Measurements from ENCODE around the gene SLC25A19. TPM values are rescaled to one million over a fixed set of nuclear protein-coding genes. Genes with fewer than 3 reads are reported as not detected.
A peak's percentile ranks its signal among the peaks of the same experiment; 100 is the strongest.

The SLC25A19 gene
- total RNA-seq: 5.2 TPM
- 10.1 TPM for polyA plus RNA-seq

DNA sequence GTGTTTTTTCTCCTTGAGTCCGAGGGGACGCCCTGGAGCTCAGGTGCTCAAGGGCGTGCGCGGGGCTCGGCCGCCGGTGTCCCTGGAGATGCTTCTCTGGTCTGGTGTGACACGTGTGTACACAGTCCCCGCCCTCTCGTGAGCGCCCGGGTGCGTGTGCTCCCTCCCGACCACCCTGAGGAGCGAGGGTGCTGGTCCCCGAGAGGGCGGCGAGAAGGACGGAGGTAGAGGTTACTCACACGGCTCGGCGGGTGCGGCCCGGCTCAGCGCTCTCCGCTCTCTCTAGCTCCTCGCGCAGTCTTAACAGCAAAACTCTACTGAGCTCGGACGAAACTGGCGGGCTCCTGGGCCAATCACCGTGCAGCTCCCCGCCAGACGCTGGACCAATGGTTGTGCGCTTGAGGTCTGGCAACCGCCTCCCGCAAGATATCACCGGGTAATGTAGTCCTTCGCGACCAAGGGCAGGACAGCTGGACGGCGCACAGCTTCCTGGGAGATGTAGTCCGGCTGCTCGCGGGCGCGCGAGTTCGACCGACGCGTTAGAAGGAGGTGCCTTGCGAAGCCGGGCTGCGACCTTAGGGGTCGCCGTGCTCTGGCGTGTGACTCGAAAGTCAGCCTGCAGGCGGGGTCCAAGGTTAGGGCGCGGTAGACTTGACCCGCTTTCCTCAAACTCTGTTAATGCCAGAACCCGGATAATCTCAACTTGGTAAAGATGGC lies at the start of gene SLC25A19:
SLC25A19 (minus strand) TSS at position 319 of the 717 bp plus-strand sequence. CDS start 2,669 bp downstream, outside the sequence.
- Histone ChIP-seq H3K36me3 (ENCODE audit: insufficient read depth) (no peaks in the 10 kb centered on the region), H3K27ac (ENCODE audit: low read depth) (peak within 1 kb of the TSS; percentile 89), H3K4me3 (ENCODE audit: low read depth, low read length) (peak within 1 kb of the TSS; percentile 52), H3K4me1 (ENCODE audit: insufficient read depth) (no peaks in the 10 kb centered on the region)
- peak; percentile 95 for DNase-seq (ENCODE audit: extremely low spot score)
- WGBS: under 1% methylated on average over 65 of the region's 65 CpGs

DNA sequence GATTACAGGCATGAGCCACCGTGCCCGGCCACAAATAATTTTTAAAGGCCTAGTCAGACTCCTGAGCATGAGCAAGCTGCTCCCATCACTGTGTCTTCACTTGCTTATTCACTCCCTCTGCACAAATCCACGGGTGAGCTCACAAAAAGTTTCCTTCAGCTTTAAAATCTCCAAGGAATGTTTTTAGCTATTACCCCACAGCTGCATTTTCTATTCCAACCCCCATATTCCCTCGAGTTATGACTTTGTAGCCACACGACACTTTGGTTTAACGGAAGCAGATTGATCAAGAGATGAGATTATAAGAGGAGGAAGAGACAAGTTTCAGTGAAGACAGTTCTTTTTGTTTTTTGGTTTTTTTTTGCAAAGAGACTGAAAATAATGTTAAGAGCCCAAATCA lies 49.1 kb upstream of the SLC25A19 start:
- no peak overlapping the region for H3K27ac ChIP-seq (ENCODE audit: low read depth)
- 43% methylated on average over 6 of the region's 6 CpGs for WGBS
- no peaks in the 10 kb centered on the region for H3K4me1 ChIP-seq (ENCODE audit: insufficient read depth)
- H3K4me3 ChIP-seq (ENCODE audit: low read depth, low read length): no peak overlapping the region
- no peak for DNase-seq (ENCODE audit: extremely low spot score)
- H3K36me3 ChIP-seq (ENCODE audit: insufficient read depth): no peaks in the 10 kb centered on the region

GRCh38 chr17:75335315-75335714 lies 46.1 kb upstream of the SLC25A19 start:
- H3K36me3 ChIP-seq (ENCODE audit: insufficient read depth): no peaks in the 10 kb centered on the region
- H3K4me3 ChIP-seq (ENCODE audit: low read depth, low read length): no peak overlapping the region
- no peak overlapping the region for H3K27ac ChIP-seq (ENCODE audit: low read depth)
- WGBS: 83% methylated on average over 3 of the region's 3 CpGs
- no peaks in the 10 kb centered on the region for H3K4me1 ChIP-seq (ENCODE audit: insufficient read depth)
- no peak for DNase-seq (ENCODE audit: extremely low spot score)

GRCh38 chr17:75334723-75335122 lies 45.5 kb upstream of the SLC25A19 start:
- no peak for DNase-seq (ENCODE audit: extremely low spot score)
- Histone ChIP-seq H3K27ac (ENCODE audit: low read depth) (no peak overlapping the region), H3K4me1 (ENCODE audit: insufficient read depth) (no peaks in the 10 kb centered on the region), H3K36me3 (ENCODE audit: insufficient read depth) (no peaks in the 10 kb centered on the region), H3K4me3 (ENCODE audit: low read depth, low read length) (no peak overlapping the region)
- 98% methylated on average over 3 of the region's 3 CpGs for WGBS

DNA sequence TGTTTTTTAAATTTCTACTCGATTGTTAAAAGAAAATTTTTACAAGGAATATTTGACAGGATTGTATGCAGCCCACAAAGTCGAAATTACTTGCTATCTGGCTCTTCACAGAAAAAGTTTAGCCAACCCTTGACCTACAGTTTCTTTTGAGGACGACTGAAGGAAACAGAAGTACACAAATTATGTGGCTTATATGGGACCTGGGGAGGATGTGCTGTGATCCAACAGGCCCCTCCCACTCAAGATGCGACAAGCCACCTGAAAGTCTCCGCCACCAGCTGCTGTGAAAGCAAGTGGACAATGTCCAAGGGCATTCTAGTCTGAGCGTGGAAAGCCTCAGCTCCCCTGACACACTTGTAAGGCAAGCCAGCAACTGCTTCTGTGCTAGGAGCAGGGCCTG lies 42.4 kb upstream of the SLC25A19 start:
- Histone ChIP-seq H3K27ac (ENCODE audit: low read depth) (no peak overlapping the region), H3K36me3 (ENCODE audit: insufficient read depth) (no peaks in the 10 kb centered on the region), H3K4me1 (ENCODE audit: insufficient read depth) (no peaks in the 10 kb centered on the region), H3K4me3 (ENCODE audit: low read depth, low read length) (no peak overlapping the region)
- WGBS: 78% methylated on average over 6 of the region's 6 CpGs
- DNase-seq (ENCODE audit: extremely low spot score): no peak

DNA sequence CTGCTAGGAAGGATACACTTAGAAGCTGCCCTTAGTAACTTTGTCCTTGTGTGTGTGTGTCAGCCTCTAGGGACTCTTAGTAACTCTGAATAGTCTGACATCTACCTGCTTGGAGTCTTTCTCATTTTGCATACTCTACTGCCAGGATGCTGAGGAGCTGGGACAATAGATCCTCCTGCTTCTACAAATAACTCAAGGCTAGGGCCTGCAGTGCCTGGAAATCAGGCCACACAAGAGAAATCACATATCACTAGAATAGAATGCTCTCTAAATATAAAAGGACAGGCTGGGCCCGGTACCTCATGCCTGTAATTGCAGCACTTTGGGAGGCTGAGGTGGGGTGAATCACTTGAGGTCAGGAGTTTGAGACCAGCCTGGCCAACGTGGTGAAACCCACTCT lies 38.5 kb upstream of the SLC25A19 start:
- no peak overlapping the region for H3K27ac ChIP-seq (ENCODE audit: low read depth)
- WGBS: 80% methylated on average over 2 of the region's 2 CpGs
- no peak overlapping the region for H3K4me3 ChIP-seq (ENCODE audit: low read depth, low read length)
- H3K36me3 ChIP-seq (ENCODE audit: insufficient read depth): no peaks in the 10 kb centered on the region
- DNase-seq (ENCODE audit: extremely low spot score): no peak
- H3K4me1 ChIP-seq (ENCODE audit: insufficient read depth): no peaks in the 10 kb centered on the region

DNA sequence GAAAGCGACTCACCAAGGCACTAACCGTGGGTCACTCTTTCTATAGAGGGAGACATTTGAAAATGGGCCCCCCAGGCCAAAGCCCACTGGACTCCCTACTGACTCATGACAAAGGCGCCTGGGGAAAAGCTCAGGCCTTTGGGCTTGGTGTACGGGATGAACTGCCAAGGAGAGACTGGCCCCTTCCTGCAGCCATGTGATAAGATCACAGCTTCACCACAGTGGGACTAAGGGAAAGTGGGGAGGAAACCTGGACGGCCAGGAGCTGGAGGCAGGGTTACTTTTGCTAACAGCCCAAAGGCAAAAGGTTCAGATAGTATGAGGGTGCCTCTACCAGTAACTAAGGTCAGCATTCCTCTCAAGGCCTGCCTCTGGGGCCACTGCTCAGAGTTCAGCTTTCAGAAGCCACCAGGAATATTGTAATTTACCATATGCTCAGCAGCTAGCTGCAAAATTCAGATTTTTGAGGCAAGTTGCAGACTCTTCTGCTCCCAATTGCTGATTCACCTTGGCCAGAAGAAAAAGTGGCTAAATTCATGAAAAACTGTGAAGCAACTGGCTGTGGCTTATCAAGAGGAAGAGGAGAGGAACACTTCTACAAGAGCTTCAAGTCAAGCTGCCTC lies 37.1 kb upstream of the SLC25A19 start:
- Histone ChIP-seq H3K27ac (ENCODE audit: low read depth) (no peak overlapping the region), H3K36me3 (ENCODE audit: insufficient read depth) (peaks cover 2% of the 10 kb centered on the region), H3K4me1 (ENCODE audit: insufficient read depth) (no peaks in the 10 kb centered on the region), H3K4me3 (ENCODE audit: low read depth, low read length) (no peak overlapping the region)
- 54% methylated on average over 5 of the region's 5 CpGs for WGBS
- no peak for DNase-seq (ENCODE audit: extremely low spot score)

- H3K4me1 ChIP-seq (ENCODE audit: insufficient read depth): no peaks in the 10 kb centered on the region
- no peak overlapping the region for H3K4me3 ChIP-seq (ENCODE audit: low read depth, low read length)
- peaks cover 3% of the 10 kb centered on the region for H3K36me3 ChIP-seq (ENCODE audit: insufficient read depth)
- 56% methylated on average over 7 of the region's 7 CpGs for WGBS
- DNase-seq (ENCODE audit: extremely low spot score): no peak
- H3K27ac ChIP-seq (ENCODE audit: low read depth): no peak overlapping the region
Observed at GRCh38 chr17:75325827-75326225, 36.6 kb upstream of the SLC25A19 start.

DNA sequence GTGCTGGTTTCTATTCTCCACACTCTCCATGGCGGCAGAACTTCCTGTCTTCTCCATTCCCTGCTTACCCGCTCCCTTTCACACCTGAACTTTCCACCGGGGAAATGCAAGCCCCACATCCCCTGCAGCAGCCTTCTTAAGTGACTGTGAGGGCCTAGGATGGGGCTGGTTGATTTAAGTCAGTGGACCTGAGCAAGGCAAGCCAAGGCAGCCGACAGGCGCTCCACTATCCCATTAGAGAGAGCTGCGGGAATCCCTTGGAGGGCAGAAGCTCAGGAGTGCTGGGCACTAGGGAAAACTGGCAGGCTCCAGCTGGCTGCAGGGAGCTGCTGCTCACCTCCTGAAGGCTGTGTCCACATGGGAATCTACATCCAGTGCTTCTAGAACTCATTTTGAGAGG lies 36.1 kb upstream of the SLC25A19 start:
- 84% methylated on average over 6 of the region's 6 CpGs for WGBS
- no peak overlapping the region for H3K4me3 ChIP-seq (ENCODE audit: low read depth, low read length)
- H3K27ac ChIP-seq (ENCODE audit: low read depth): no peak overlapping the region
- H3K36me3 ChIP-seq (ENCODE audit: insufficient read depth): peaks cover 5% of the 10 kb centered on the region
- H3K4me1 ChIP-seq (ENCODE audit: insufficient read depth): no peaks in the 10 kb centered on the region
- no peak for DNase-seq (ENCODE audit: extremely low spot score)

GRCh38 chr17:75321506-75321905 lies 32.3 kb upstream of the SLC25A19 start:
- DNase-seq (ENCODE audit: extremely low spot score): no peak
- WGBS: 89% methylated on average over 10 of the region's 10 CpGs
- H3K27ac ChIP-seq (ENCODE audit: low read depth): no peak overlapping the region
- peaks cover 6% of the 10 kb centered on the region for H3K36me3 ChIP-seq (ENCODE audit: insufficient read depth)
- no peaks in the 10 kb centered on the region for H3K4me1 ChIP-seq (ENCODE audit: insufficient read depth)
- H3K4me3 ChIP-seq (ENCODE audit: low read depth, low read length): no peak overlapping the region

- DNase-seq (ENCODE audit: extremely low spot score): no peak
- 86% methylated on average over 20 of the region's 20 CpGs for WGBS
- no peak overlapping the region for H3K27ac ChIP-seq (ENCODE audit: low read depth)
- H3K36me3 ChIP-seq (ENCODE audit: insufficient read depth): peaks cover 6% of the 10 kb centered on the region
- H3K4me3 ChIP-seq (ENCODE audit: low read depth, low read length): no peak overlapping the region
- no peaks in the 10 kb centered on the region for H3K4me1 ChIP-seq (ENCODE audit: insufficient read depth)
Observed at GRCh38 chr17:75319904-75320691, 30.9 kb upstream of the SLC25A19 start.

DNA sequence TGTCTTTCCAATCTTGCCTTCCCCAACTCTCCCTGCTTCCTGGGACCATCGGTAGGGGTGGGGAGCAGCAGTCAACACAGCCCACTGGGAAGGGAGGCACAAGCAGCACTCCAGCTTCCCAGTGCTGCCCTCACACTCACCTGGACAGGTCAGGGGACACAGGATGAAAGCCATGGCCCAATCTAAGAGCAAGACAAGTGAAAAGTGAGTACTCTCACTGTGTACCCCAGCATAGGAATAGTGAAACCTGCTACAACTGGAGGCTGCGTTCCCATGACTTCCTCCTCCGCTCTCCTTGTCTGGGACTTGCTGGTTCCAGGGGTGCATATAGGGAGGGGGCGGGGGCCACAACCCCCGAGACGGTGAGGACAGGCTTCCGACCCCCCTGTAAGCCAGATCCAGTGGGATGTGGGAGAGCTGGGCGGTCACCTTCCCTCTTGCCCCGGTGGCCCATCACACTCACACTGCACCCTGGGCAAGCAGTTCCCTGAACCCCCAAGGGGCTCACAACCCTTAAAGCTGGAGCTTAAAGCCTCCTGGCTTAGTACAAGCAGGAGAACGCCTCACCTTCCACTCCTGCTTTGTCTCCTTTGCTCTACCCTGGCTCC lies 29.5 kb upstream of the SLC25A19 start:
- WGBS: 91% methylated on average over 10 of the region's 10 CpGs
- Histone ChIP-seq H3K4me3 (ENCODE audit: low read depth, low read length) (no peak overlapping the region), H3K27ac (ENCODE audit: low read depth) (no peak overlapping the region), H3K4me1 (ENCODE audit: insufficient read depth) (no peaks in the 10 kb centered on the region), H3K36me3 (ENCODE audit: insufficient read depth) (peaks cover 6% of the 10 kb centered on the region)
- DNase-seq (ENCODE audit: extremely low spot score): no peak

DNA sequence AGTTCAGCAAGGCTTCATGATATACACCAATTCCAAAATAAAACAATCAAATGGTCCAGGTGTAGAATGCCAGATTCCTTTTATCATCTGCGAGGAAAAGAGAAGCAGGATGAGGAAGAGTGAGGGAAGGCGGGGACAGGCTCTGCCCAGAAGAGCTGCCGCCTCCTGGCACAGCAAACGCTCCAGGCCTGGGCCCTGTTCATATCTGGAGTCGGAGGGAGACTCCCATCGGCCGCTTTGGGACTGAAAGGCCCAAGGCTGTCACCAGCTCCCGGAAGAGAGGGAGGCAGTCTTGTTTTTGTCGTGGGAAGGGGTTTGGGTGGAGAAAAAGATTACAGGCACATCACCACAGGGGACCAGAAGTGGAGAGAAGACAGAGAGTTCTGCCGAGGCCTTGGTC lies 29.0 kb upstream of the SLC25A19 start:
- Histone ChIP-seq H3K4me1 (ENCODE audit: insufficient read depth) (no peaks in the 10 kb centered on the region), H3K36me3 (ENCODE audit: insufficient read depth) (peaks cover 6% of the 10 kb centered on the region)

More for the DNA sequence above, 29.0 kb upstream of the SLC25A19 start:
- WGBS: 70% methylated on average over 10 of the region's 10 CpGs
- no peak for DNase-seq (ENCODE audit: extremely low spot score)
- no peak overlapping the region for H3K27ac ChIP-seq (ENCODE audit: low read depth)
- no peak overlapping the region for H3K4me3 ChIP-seq (ENCODE audit: low read depth, low read length)
